HepG2 (cell line): ENCODE results near the gene SNU13. TPM values are rescaled to one million over a fixed set of nuclear protein-coding genes. Genes with fewer than 3 reads are reported as not detected.

Experiments used
- ATAC-seq: fragments of 200-7000 bp; cut with Tn5 transposase; 3 replicates; pipeline ENCODE4 v1.9.1; 2020; ENCODE audit warnings: mild to moderate bottlenecking, moderate library complexity
- BruUV-seq: library from RNA; stranded (reverse); fragments of 400-500 nt; replicated peaks from 2 replicates; lab custom pipeline; 2021; lab: Mats Ljungman, UMichigan
- CTCF ChIA-PET: fragments of 300-600 bp; formaldehyde crosslinking; extraction: SDS; loops from one replicate; lab custom pipeline; 2021; ENCODE audit warnings: low total read pairs, inconsistent platforms, low intra/inter-chr PET ratio; lab: Yijun Ruan, JAX
- POLR2A ChIA-PET: fragments of 350-600 bp; sonication (Branson Sonifier 250); formaldehyde crosslinking; loops from one replicate; lab custom pipeline; 2020; ENCODE audit warnings: antibody characterized with exemption, inconsistent platforms; lab: Yijun Ruan, JAX
- DNase-seq: peaks from one replicate; pipeline ENCODE4 v3.0.0-alpha.2; 2015; ENCODE audit warnings: low spot score
- FAIRE-seq: peaks from 3 replicates; lab custom pipeline; 2011; peaks lifted over from hg19 to GRCh38; lab: Jason Lieb, UNC
- H2AFZ ChIP-seq: one replicate; pipeline ENCODE4 v1.6.1; 2011; ENCODE audit warnings: low read length, inconsistent platforms
- H3K27ac ChIP-seq: fragments of 300-600 bp; 3 replicates; pipeline ENCODE4 v1.8.0; 2011; ENCODE audit warnings: mixed run types, mild to moderate bottlenecking, mixed read lengths, low read length, inconsistent platforms; ENCODE audit not compliant: insufficient read depth; ENCODE audit errors: extremely low read length
- H3K27me3 ChIP-seq, 2 experiments: fragments of 200-600 bp in 1 of 2; 2 replicates in 1 of 2; 3 replicates in 1 of 2; pipeline versions ENCODE4 v1.6.0 to v1.8.0; 2011; ENCODE audit warnings: low read length in 2 of 2, mild to moderate bottlenecking in 2 of 2, moderate library complexity in 2 of 2, inconsistent platforms in 1 of 2; ENCODE audit not compliant: insufficient read depth in 2 of 2, control insufficient read depth in 1 of 2
- H3K36me3 ChIP-seq, 2 experiments: fragments of 200-600 bp in 1 of 2; replicated peaks in 1 of 2; 2 replicates in 1 of 2; 3 replicates in 1 of 2; pipeline versions ENCODE4 v1.5.1 to v1.8.0; 2011; ENCODE audit warnings: low read length in 2 of 2, inconsistent platforms in 1 of 2; ENCODE audit not compliant: insufficient read depth in 2 of 2, control insufficient read depth in 1 of 2
- H3K4me1 ChIP-seq: 2 replicates; pipeline ENCODE4 v1.5.1; 2012; ENCODE audit warnings: low read length, inconsistent platforms; ENCODE audit not compliant: insufficient read depth
- H3K4me2 ChIP-seq: 2 replicates; pipeline ENCODE4 v1.6.0; 2011; ENCODE audit warnings: low read depth, low read length, inconsistent platforms
- H3K4me3 ChIP-seq, 3 experiments: fragments of 200-600 bp in 1 of 3; sonication (generic), shearing (Covaris generic) in 1 of 3; replicated peaks in 1 of 3; 2 replicates each; pipeline ENCODE4 v1.5.1; 2011 to 2016; ENCODE audit warnings: low read length in 3 of 3, inconsistent platforms in 2 of 3, low read depth in 2 of 3, mild to moderate bottlenecking in 2 of 3, control low read depth in 1 of 3, mixed read lengths in 1 of 3; ENCODE audit not compliant: insufficient read depth in 1 of 3
- H3K79me2 ChIP-seq: one replicate; pipeline ENCODE4 v1.6.1; 2011; ENCODE audit warnings: low read length, inconsistent platforms; ENCODE audit not compliant: insufficient read depth
- H3K9ac ChIP-seq: 2 replicates; pipeline ENCODE4 v1.6.0; 2011; ENCODE audit warnings: mild to moderate bottlenecking, low read depth, low read length, inconsistent platforms; ENCODE audit not compliant: insufficient read depth
- H3K9me3 ChIP-seq: 2 replicates; pipeline ENCODE4 v1.5.1; 2012; ENCODE audit warnings: mild to moderate bottlenecking, low read length
- H4K20me1 ChIP-seq: 2 replicates; pipeline ENCODE4 v1.6.0; 2011; ENCODE audit warnings: inconsistent platforms, mild to moderate bottlenecking, low read length, moderate library complexity; ENCODE audit not compliant: insufficient read depth
- MIER3 ChIP-seq: IDR thresholded peaks from 2 replicates; pipeline ENCODE4 v1.6.1; 2016; ENCODE audit warnings: missing compliant biosample characterization, borderline replicate concordance
- MXD4 ChIP-seq: IDR thresholded peaks from 2 replicates; pipeline ENCODE4 v1.6.1; 2016; ENCODE audit warnings: mild to moderate bottlenecking, missing biosample characterization, missing genetic modification reagents
- SALL2 ChIP-seq: sonication (generic); formaldehyde crosslinking; IDR thresholded peaks from 2 replicates; pipeline ENCODE4 v1.8.1; 2023; ENCODE audit warnings: mild to moderate bottlenecking, missing genetic modification reagents, inconsistent platforms
- SAP130 ChIP-seq: IDR thresholded peaks from 2 replicates; pipeline ENCODE4 v1.6.1; 2016; ENCODE audit warnings: low read depth
- WGBS: methylation state at CpG from one replicate; pipeline ENCODE4 v1.1.6; 2017; ENCODE audit warnings: low lambda C conversion rate; 5-methylcytosine and 5-hydroxymethylcytosine counted together
- in situ Hi-C: cut with HindIII; loops from 2 replicates; pipeline ENCODE4 v1.10.0; 2017; ENCODE audit warnings: low pct_unique_long_range_greater_than_20kb; ENCODE audit not compliant: extremely low pct_ligation_motif_present
- intact Hi-C: fragments of 100-400 bp; cut with micrococcal nuclease; formaldehyde crosslinking; loops from one replicate; pipeline ENCODE4 v1.10.0; 2022; ENCODE audit not compliant: unreplicated experiment
- polyA plus RNA-seq, 8 experiments: library from polyadenylated mRNA; depleted of rRNA in 3 of 8; stranded (reverse) in 7 of 8; unstranded in 1 of 8; fragments of >200 nt; fragmentation: Illumina TruSeq in 4 of 8; extraction: Trizol in 4 of 8; gene quantifications; 2 replicates each; pipeline versions ENCODE4 v1.2.1 to v1.2.3, GENCODE V29; 2011 to 2016; ENCODE audit warnings: low read depth in 4 of 8, missing spikeins in 1 of 8, mixed read lengths in 1 of 8; ENCODE audit not compliant: insufficient read depth in 1 of 8
- total RNA-seq, 5 experiments: library from RNA; depleted of rRNA; stranded (reverse); fragments of >200 nt; fragmentation: Illumina TruSeq; extraction: Trizol; gene quantifications; 2 replicates each; pipeline ENCODE4 v1.2.3, GENCODE V29; 2016; ENCODE audit warnings: low read depth in 1 of 5
- TF ChIP-seq, protein P1 (sequence below): sonication (generic); formaldehyde crosslinking; IDR thresholded peaks from 2 replicates; pipeline ENCODE4 v1.4.0; 2020; ENCODE audit warnings: missing genetic modification reagents, borderline replicate concordance
- TF ChIP-seq, protein P2 (sequence below): sonication (generic); formaldehyde crosslinking; IDR thresholded peaks from 2 replicates; pipeline ENCODE4 v1.8.0; 2022; ENCODE audit warnings: mild to moderate bottlenecking, missing genetic modification reagents; ENCODE audit not compliant: insufficient replicate concordance
- TF ChIP-seq, protein P3 (sequence below): sonication (generic); formaldehyde crosslinking; IDR thresholded peaks from 2 replicates; pipeline ENCODE4 v1.8.0; 2022; ENCODE audit warnings: missing genetic modification reagents, mild to moderate bottlenecking, borderline replicate concordance
- TF ChIP-seq, protein P4 (sequence below): sonication (generic); formaldehyde crosslinking; IDR thresholded peaks from 2 replicates; pipeline ENCODE4 v1.4.0; 2020; ENCODE audit warnings: missing genetic modification reagents, borderline replicate concordance
- TF ChIP-seq, protein P5 (sequence below): sonication (generic); formaldehyde crosslinking; IDR thresholded peaks from 2 replicates; pipeline ENCODE4 v1.5.1; 2020; ENCODE audit warnings: missing genetic modification reagents, mild to moderate bottlenecking, borderline replicate concordance

The SNU13 gene
- total and polyA plus RNA-seq, 2 of the 13 experiments (the other 11 are each of a cell fraction or from before 2014, with no cell fraction given) = 203 to 287 TPM

DNA sequence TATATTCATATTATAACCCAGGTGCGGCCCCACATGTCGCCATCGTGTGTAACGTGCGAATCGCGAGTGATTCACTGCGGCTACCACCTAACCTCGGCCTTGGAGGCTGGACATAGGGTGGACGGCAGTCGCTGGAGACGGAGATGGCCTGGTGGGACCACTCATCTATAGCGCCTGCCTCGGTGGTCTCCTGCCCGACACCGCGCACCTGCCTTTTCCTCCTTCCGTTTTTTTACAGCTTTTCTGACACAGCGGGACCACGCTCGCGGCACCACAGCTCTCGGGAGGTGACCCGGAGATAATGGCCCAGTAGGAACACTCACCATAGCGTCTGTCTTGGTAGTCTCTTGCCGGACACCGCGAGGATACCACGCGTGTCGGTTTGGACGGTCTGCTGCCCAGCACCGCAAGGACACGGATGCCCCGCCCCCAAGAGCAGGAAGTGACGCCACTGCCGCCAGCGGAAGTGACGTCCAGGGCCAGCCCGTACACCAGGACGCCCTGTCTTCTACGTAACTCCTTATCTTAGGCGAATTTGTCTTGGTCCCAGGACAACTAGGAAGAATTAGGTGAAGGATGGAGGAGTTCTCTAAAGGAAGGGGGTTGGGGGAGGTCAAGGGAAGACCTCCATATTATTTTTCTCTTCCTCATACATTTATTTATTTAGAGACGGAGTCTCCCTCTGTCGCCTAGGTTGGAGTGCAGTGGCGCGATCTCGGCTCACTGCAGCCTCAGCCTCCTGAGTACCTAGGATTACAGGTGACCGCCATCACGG is 6.4 kb downstream of the SNU13 start:
- peaks cover 88% of the 10 kb centered on the region for H3K79me2 ChIP-seq
- peak overlapping the region; percentile 79 for H3K4me2 ChIP-seq
- under 1% methylated on average over 34 of the region's 50 CpGs for WGBS
- DNase-seq (peak; percentile 80), ATAC-seq (peak; percentile 97), FAIRE-seq (peak; percentile 74)
- H3K36me3 ChIP-seq = peaks cover 9 to 28% of the 10 kb centered on the region in 2 experiments
- peaks cover 6% of the 10 kb centered on the region; the same call in 1 of the 2 replicates for H4K20me1 ChIP-seq
- no peaks in the 10 kb centered on the region for H3K9me3 ChIP-seq
- POLR2A ChIA-PET = interaction anchor here (3.0 kb wide), 1 partner anchor 15 kb away, joined by 10 read pairs; no protein-coding TSS in a partner anchor
- peak overlapping the region; percentile 87 to 99 (median 94) for H3K4me3 ChIP-seq
- in situ Hi-C loops = no loop called here
- peak overlapping the region; percentile 93 for H3K9ac ChIP-seq
- CTCF ChIA-PET = no interaction called here
- intact Hi-C loops = no loop called here
- peaks cover 52% of the 10 kb centered on the region for H3K4me1 ChIP-seq
- no peak overlapping the region for H2AFZ ChIP-seq
- peak overlapping the region; percentile 59 for H3K27ac ChIP-seq
- BruUV-seq = no TSS peak
- no peaks in the 10 kb centered on the region; a peak in 1 of 5 replicates for H3K27me3 ChIP-seq
- TF ChIP-seq SALL2 (CRISPR knock-in tag) (peak; percentile 76; the same call in 1 of the 2 replicates), MIER3 (CRISPR knock-in tag) (0 out of 2 replicates have a peak, but pooled peaks have one; percentile 72), SAP130 (CRISPR knock-in tag) (peak; percentile 94), MXD4 (CRISPR knock-in tag) (peak; percentile 85)
- TF ChIP-seq, protein P1, sequence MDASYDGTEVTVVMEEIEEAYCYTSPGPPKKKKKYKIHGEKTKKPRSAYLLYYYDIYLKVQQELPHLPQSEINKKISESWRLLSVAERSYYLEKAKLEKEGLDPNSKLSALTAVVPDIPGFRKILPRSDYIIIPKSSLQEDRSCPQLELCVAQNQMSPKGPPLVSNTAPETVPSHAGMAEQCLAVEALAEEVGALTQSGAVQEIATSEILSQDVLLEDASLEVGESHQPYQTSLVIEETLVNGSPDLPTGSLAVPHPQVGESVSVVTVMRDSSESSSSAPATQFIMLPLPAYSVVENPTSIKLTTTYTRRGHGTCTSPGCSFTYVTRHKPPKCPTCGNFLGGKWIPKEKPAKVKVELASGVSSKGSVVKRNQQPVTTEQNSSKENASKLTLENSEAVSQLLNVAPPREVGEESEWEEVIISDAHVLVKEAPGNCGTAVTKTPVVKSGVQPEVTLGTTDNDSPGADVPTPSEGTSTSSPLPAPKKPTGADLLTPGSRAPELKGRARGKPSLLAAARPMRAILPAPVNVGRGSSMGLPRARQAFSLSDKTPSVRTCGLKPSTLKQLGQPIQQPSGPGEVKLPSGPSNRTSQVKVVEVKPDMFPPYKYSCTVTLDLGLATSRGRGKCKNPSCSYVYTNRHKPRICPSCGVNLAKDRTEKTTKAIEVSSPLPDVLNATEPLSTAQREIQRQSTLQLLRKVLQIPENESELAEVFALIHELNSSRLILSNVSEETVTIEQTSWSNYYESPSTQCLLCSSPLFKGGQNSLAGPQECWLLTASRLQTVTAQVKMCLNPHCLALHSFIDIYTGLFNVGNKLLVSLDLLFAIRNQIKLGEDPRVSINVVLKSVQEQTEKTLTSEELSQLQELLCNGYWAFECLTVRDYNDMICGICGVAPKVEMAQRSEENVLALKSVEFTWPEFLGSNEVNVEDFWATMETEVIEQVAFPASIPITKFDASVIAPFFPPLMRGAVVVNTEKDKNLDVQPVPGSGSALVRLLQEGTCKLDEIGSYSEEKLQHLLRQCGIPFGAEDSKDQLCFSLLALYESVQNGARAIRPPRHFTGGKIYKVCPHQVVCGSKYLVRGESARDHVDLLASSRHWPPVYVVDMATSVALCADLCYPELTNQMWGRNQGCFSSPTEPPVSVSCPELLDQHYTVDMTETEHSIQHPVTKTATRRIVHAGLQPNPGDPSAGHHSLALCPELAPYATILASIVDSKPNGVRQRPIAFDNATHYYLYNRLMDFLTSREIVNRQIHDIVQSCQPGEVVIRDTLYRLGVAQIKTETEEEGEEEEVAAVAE (CRISPR knock-in tag) = peak; percentile 69; the same call in 1 of the 2 replicates
- TF ChIP-seq, protein P2, sequence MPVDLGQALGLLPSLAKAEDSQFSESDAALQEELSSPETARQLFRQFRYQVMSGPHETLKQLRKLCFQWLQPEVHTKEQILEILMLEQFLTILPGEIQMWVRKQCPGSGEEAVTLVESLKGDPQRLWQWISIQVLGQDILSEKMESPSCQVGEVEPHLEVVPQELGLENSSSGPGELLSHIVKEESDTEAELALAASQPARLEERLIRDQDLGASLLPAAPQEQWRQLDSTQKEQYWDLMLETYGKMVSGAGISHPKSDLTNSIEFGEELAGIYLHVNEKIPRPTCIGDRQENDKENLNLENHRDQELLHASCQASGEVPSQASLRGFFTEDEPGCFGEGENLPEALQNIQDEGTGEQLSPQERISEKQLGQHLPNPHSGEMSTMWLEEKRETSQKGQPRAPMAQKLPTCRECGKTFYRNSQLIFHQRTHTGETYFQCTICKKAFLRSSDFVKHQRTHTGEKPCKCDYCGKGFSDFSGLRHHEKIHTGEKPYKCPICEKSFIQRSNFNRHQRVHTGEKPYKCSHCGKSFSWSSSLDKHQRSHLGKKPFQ = peak; percentile 56
- TF ChIP-seq, protein P3, sequence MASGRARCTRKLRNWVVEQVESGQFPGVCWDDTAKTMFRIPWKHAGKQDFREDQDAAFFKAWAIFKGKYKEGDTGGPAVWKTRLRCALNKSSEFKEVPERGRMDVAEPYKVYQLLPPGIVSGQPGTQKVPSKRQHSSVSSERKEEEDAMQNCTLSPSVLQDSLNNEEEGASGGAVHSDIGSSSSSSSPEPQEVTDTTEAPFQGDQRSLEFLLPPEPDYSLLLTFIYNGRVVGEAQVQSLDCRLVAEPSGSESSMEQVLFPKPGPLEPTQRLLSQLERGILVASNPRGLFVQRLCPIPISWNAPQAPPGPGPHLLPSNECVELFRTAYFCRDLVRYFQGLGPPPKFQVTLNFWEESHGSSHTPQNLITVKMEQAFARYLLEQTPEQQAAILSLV (CRISPR knock-in tag) = 0 out of 2 replicates have a peak, but pooled peaks have one; percentile 47
- TF ChIP-seq, protein P4, sequence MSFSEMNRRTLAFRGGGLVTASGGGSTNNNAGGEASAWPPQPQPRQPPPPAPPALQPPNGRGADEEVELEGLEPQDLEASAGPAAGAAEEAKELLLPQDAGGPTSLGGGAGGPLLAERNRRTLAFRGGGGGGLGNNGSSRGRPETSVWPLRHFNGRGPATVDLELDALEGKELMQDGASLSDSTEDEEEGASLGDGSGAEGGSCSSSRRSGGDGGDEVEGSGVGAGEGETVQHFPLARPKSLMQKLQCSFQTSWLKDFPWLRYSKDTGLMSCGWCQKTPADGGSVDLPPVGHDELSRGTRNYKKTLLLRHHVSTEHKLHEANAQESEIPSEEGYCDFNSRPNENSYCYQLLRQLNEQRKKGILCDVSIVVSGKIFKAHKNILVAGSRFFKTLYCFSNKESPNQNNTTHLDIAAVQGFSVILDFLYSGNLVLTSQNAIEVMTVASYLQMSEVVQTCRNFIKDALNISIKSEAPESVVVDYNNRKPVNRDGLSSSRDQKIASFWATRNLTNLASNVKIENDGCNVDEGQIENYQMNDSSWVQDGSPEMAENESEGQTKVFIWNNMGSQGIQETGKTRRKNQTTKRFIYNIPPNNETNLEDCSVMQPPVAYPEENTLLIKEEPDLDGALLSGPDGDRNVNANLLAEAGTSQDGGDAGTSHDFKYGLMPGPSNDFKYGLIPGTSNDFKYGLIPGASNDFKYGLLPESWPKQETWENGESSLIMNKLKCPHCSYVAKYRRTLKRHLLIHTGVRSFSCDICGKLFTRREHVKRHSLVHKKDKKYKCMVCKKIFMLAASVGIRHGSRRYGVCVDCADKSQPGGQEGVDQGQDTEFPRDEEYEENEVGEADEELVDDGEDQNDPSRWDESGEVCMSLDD = no peak
- TF ChIP-seq, protein P5, sequence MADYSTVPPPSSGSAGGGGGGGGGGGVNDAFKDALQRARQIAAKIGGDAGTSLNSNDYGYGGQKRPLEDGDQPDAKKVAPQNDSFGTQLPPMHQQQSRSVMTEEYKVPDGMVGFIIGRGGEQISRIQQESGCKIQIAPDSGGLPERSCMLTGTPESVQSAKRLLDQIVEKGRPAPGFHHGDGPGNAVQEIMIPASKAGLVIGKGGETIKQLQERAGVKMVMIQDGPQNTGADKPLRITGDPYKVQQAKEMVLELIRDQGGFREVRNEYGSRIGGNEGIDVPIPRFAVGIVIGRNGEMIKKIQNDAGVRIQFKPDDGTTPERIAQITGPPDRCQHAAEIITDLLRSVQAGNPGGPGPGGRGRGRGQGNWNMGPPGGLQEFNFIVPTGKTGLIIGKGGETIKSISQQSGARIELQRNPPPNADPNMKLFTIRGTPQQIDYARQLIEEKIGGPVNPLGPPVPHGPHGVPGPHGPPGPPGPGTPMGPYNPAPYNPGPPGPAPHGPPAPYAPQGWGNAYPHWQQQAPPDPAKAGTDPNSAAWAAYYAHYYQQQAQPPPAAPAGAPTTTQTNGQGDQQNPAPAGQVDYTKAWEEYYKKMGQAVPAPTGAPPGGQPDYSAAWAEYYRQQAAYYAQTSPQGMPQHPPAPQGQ = no peak
